ENCODE measurements around the gene CD36.

GRCh38 chr7:80642871-80643270 is 4.4 kb downstream of the CD36 start:
- no peak for TF ChIP-seq POLR2A (IDR thresholded peaks at IDR 0.05)
- no peak for TF ChIP-seq POLR2AphosphoS5 (IDR thresholded peaks at IDR 0.05)
- TF ChIP-seq, protein P1, sequence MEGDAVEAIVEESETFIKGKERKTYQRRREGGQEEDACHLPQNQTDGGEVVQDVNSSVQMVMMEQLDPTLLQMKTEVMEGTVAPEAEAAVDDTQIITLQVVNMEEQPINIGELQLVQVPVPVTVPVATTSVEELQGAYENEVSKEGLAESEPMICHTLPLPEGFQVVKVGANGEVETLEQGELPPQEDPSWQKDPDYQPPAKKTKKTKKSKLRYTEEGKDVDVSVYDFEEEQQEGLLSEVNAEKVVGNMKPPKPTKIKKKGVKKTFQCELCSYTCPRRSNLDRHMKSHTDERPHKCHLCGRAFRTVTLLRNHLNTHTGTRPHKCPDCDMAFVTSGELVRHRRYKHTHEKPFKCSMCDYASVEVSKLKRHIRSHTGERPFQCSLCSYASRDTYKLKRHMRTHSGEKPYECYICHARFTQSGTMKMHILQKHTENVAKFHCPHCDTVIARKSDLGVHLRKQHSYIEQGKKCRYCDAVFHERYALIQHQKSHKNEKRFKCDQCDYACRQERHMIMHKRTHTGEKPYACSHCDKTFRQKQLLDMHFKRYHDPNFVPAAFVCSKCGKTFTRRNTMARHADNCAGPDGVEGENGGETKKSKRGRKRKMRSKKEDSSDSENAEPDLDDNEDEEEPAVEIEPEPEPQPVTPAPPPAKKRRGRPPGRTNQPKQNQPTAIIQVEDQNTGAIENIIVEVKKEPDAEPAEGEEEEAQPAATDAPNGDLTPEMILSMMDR (IDR thresholded peaks at IDR 0.05) = no peak

Measured in breast epithelium (tissue), 3 donors.